Tibial artery (tissue), 4 donors: ENCODE results near the gene ENTPD6.
"Not testable (repeated sequence)": the region's sequence is repeated elsewhere in the genome, so short reads cannot be mapped to it uniquely, and the experiment has no call there.

Experiments used
- DNase-seq, 2 donors: peaks; one replicate each; pipeline ENCODE4 v3.0.0-alpha.2; 2019
- H3K27ac ChIP-seq, 2 donors: fragments of 200-600 bp; sonication (generic) in 1 of 2; 1 replicate in 1 of 2; 2 replicates in 1 of 2; pipeline ENCODE4 v1.5.1; 2018 to 2019; ENCODE audit warnings: mild to moderate bottlenecking in 1 of 2
- H3K27me3 ChIP-seq, 2 donors: fragments of 200-600 bp; sonication (generic) in 1 of 2; one replicate each; pipeline versions ENCODE4 v1.5.1 to v1.6.0; 2016 to 2019
- H3K36me3 ChIP-seq, 3 donors: fragments of 200-600 bp; sonication (generic) in 2 of 3; one replicate each; pipeline ENCODE4 v1.5.1; 2016 to 2019; ENCODE audit warnings: mild to moderate bottlenecking in 2 of 3
- H3K4me1 ChIP-seq, 4 donors: fragments of 200-600 bp; sonication (generic) in 2 of 4; 1 replicate in 3 of 4; 2 replicates in 1 of 4; pipeline ENCODE4 v1.5.1; 2016 to 2019
- H3K4me3 ChIP-seq, 2 donors: fragments of 200-600 bp; sonication (generic) in 1 of 2; 1 replicate in 1 of 2; 2 replicates in 1 of 2; pipeline ENCODE4 v1.5.1; 2018 to 2019; ENCODE audit warnings: mild to moderate bottlenecking in 2 of 2
- H3K9me3 ChIP-seq, 3 donors: fragments of 200-600 bp; sonication (generic) in 1 of 3; one replicate each; pipeline ENCODE4 v1.5.1; 2016 to 2019
- CTCF ChIP-seq, 2 experiments: fragments of 200-600 bp in 1 of 2; fragments of 450-650 bp in 1 of 2; IDR thresholded peaks; one replicate each; pipeline ENCODE4 v1.5.1; 2017 to 2019; ENCODE audit warnings: antibody characterized with exemption in 2 of 2, mild to moderate bottlenecking in 1 of 2, moderate library complexity in 1 of 2
- intact Hi-C: fragments of 100-400 bp; cut with DNase I; formaldehyde crosslinking; loops from one replicate; pipeline ENCODE4 v1.15.0; 2023; ENCODE audit warnings: low total_unique reads

The ENTPD6 gene

GRCh38 chr20:25233016-25233772, 37.7 kb downstream of the ENTPD6 start:
- H3K36me3 ChIP-seq: no peaks in the 10 kb centered on the region
- no peak overlapping the region for H3K4me3 ChIP-seq
- no peaks in the 10 kb centered on the region for H3K27me3 ChIP-seq
- H3K27ac ChIP-seq: peak overlapping the region; percentile 72 to 80
- peak; percentile 76 to 92 for DNase-seq
- H3K4me1 ChIP-seq: peaks cover 0 to 74% (median 52%) of the 10 kb centered on the region in 4 donors
- intact Hi-C loops: loop anchor here (5.0 to 10.0 kb wide), 2 partner anchors 36 to 178 kb away; partner anchors contain the start of genes ACSS1 and ENTPD6
- no peak for TF ChIP-seq CTCF (IDR thresholded peaks at IDR 0.05)
- H3K9me3 ChIP-seq: no peaks in the 10 kb centered on the region

- Histone ChIP-seq H3K27ac (peak overlapping the region; percentile 72 to 80), H3K4me1 (peaks cover 0 to 78% (median 61%) of the 10 kb centered on the region in 4 donors)
- DNase-seq: peak in 1 of 2 donors; percentile 38
- not testable (repeated sequence) for H3K9me3 ChIP-seq, H3K36me3 ChIP-seq, H3K27me3 ChIP-seq, H3K4me3 ChIP-seq
- intact Hi-C loops: loop anchor here (5.0 to 10.0 kb wide), 2 partner anchors 37 to 179 kb away; partner anchors contain the start of genes ACSS1 and ENTPD6
These were observed 38.7 kb downstream of the ENTPD6 start for GRCh38 chr20:25234009-25234849.

GRCh38 chr20:25236450-25237304, 41.2 kb downstream of the ENTPD6 start:
- no peaks in the 10 kb centered on the region for H3K27me3 ChIP-seq
- no peak for TF ChIP-seq CTCF (IDR thresholded peaks at IDR 0.05)
- H3K27ac ChIP-seq: peak overlapping the region; percentile 74 to 80
- peak in 1 of 2 donors; percentile 65 for DNase-seq
- peaks cover 0 to 68% (median 62%) of the 10 kb centered on the region in 4 donors for H3K4me1 ChIP-seq
- H3K4me3 ChIP-seq: no peak overlapping the region
- H3K36me3 ChIP-seq: no peaks in the 10 kb centered on the region
- intact Hi-C loops: loop anchor here (10.0 kb wide), 1 partner anchor 182 kb away; the partner anchor contains the start of gene ACSS1
- H3K9me3 ChIP-seq: no peaks in the 10 kb centered on the region

- no peak for TF ChIP-seq CTCF (IDR thresholded peaks at IDR 0.05)
These were observed 42.3 kb downstream of the ENTPD6 start for GRCh38 chr20:25237610-25238318.

GRCh38 chr20:25238319-25239037, 43.0 kb downstream of the ENTPD6 start:
- peaks cover 0 to 59% (median 54%) of the 10 kb centered on the region in 4 donors for H3K4me1 ChIP-seq
- intact Hi-C loops: loop anchor here (10.0 kb wide), 1 partner anchor 184 kb away; the partner anchor contains the start of gene ACSS1
- no peak overlapping the region for H3K4me3 ChIP-seq
- no peak for TF ChIP-seq CTCF (IDR thresholded peaks at IDR 0.05)
- no peaks in the 10 kb centered on the region for H3K36me3 ChIP-seq
- peak in 1 of 2 donors; percentile 66 for DNase-seq
- no peaks in the 10 kb centered on the region for H3K27me3 ChIP-seq
- H3K9me3 ChIP-seq: no peaks in the 10 kb centered on the region
- peak overlapping the region; percentile 74 to 80 for H3K27ac ChIP-seq

More at GRCh38 chr20:25237610-25238318, 42.3 kb downstream of the ENTPD6 start:
- intact Hi-C loops: loop anchor here (10.0 kb wide), 1 partner anchor 183 kb away; the partner anchor contains the start of gene ACSS1
- DNase-seq: peak; percentile 89 to 92
- Histone ChIP-seq H3K36me3 (no peaks in the 10 kb centered on the region), H3K27me3 (no peaks in the 10 kb centered on the region), H3K27ac (peak overlapping the region; percentile 74 to 80), H3K9me3 (no peaks in the 10 kb centered on the region), H3K4me3 (no peak overlapping the region), H3K4me1 (peaks cover 0 to 65% (median 61%) of the 10 kb centered on the region in 4 donors)
